H1 (cell line): Measurements from ENCODE around the gene HTR1D. TPM values are rescaled to one million over a fixed set of nuclear protein-coding genes. Genes with fewer than 3 reads are reported as not detected.

Experiments
- CTCF ChIA-PET: fragments of 300-600 bp; sonication (Branson Sonifier 250); formaldehyde crosslinking; loops from one replicate; lab custom pipeline; 2021; ENCODE audit not compliant: partially characterized antibody; lab: Charles Lee
- POLR2A ChIA-PET: fragments of 300-600 bp; sonication (Branson Sonifier 250); formaldehyde crosslinking; loops from one replicate; lab custom pipeline; 2021; ENCODE audit warnings: inconsistent platforms; ENCODE audit not compliant: partially characterized antibody; lab: Charles Lee
- DNase-seq, 2 experiments: peaks; one replicate each; pipeline versions ENCODE4 v3.0.0 to v3.0.0-alpha.2; 2010 to 2022; ENCODE audit warnings: low spot score in 2 of 2, low read depth in 1 of 2, mixed read lengths in 1 of 2
- FAIRE-seq: peaks from 2 replicates; lab custom pipeline; 2011; peaks lifted over from hg19 to GRCh38; lab: Jason Lieb, UNC
- H2AFZ ChIP-seq: 2 replicates; pipeline ENCODE4 v1.8.1; 2012; ENCODE audit warnings: low read length, inconsistent platforms
- H2AK5ac ChIP-seq: 2 replicates; pipeline ENCODE4 v1.6.1; 2013; ENCODE audit warnings: low read depth, low read length
- H2BK120ac ChIP-seq: replicated peaks from 2 replicates; pipeline ENCODE3; 2013; ENCODE audit warnings: low read depth, low read length, inconsistent platforms
- H2BK12ac ChIP-seq: 2 replicates; pipeline ENCODE4 v1.6.1; 2013; ENCODE audit warnings: low read depth, low read length
- H2BK15ac ChIP-seq: 2 replicates; pipeline ENCODE4 v1.6.1; 2013; ENCODE audit warnings: low read length
- H2BK20ac ChIP-seq: 2 replicates; pipeline ENCODE4 v1.6.1; 2013; ENCODE audit warnings: low read length
- H2BK5ac ChIP-seq: 2 replicates; pipeline ENCODE4 v1.6.1; 2013; ENCODE audit warnings: low read depth, low read length
- H3K14ac ChIP-seq: 2 replicates; pipeline ENCODE4 v1.6.1; 2013; ENCODE audit warnings: inconsistent platforms; ENCODE audit not compliant: insufficient read length
- H3K18ac ChIP-seq: 2 replicates; pipeline ENCODE4 v1.6.1; 2013; ENCODE audit warnings: low read length; ENCODE audit errors: extremely low read depth
- H3K23ac ChIP-seq: 2 replicates; pipeline ENCODE4 v1.6.1; 2013; ENCODE audit warnings: inconsistent platforms; ENCODE audit not compliant: insufficient read length
- H3K23me2 ChIP-seq: 2 replicates; pipeline ENCODE4 v1.6.1; 2013; ENCODE audit warnings: low read depth, low read length
- H3K27ac ChIP-seq: 2 replicates; pipeline ENCODE4 v1.6.1; 2011; ENCODE audit warnings: low read depth, low read length, inconsistent platforms
- H3K27me3 ChIP-seq, 4 experiments: replicated peaks in 1 of 4; 1 replicate in 1 of 4; 2 replicates in 3 of 4; pipeline versions ENCODE4 v1.6.1 to v1.8.1; 2011 to 2013; ENCODE audit warnings: low read length in 3 of 4, mild to moderate bottlenecking in 3 of 4, inconsistent platforms in 2 of 4, mixed read lengths in 2 of 4, moderate library complexity in 1 of 4; ENCODE audit not compliant: control insufficient read depth in 3 of 4, insufficient read depth in 3 of 4; ENCODE audit errors: extremely low read depth in 1 of 4
- H3K36me3 ChIP-seq, 4 experiments: 2 replicates each; pipeline versions ENCODE4 v1.6.1 to v1.8.1; 2011 to 2013; ENCODE audit warnings: mild to moderate bottlenecking in 4 of 4, low read length in 3 of 4, moderate library complexity in 2 of 4, control low read depth in 1 of 4, inconsistent platforms in 1 of 4; ENCODE audit not compliant: insufficient read depth in 4 of 4, control insufficient read depth in 2 of 4
- H3K4ac ChIP-seq: replicated peaks from 2 replicates; pipeline ENCODE3; 2013; ENCODE audit warnings: low read length, low read depth, mixed read lengths, inconsistent platforms; ENCODE audit not compliant: insufficient read length
- H3K4me1 ChIP-seq, 4 experiments: replicated peaks in 1 of 4; 1 replicate in 1 of 4; 2 replicates in 3 of 4; pipeline versions ENCODE4 v1.6.1 to v1.8.1; 2011 to 2013; ENCODE audit warnings: low read length in 3 of 4, inconsistent platforms in 2 of 4, mixed read lengths in 1 of 4; ENCODE audit not compliant: insufficient read depth in 4 of 4, control insufficient read depth in 3 of 4
- H3K4me2 ChIP-seq, 2 experiments: 2 replicates each; pipeline versions ENCODE4 v1.6.1 to v1.8.1; 2011 to 2013; ENCODE audit warnings: low read depth in 2 of 2, low read length in 2 of 2, control low read depth in 1 of 2, inconsistent platforms in 1 of 2, mild to moderate bottlenecking in 1 of 2; ENCODE audit not compliant: insufficient read depth in 1 of 2
- H3K4me3 ChIP-seq, 4 experiments: fragments of 200-600, 300-600 bp in 1 of 4; sonication (generic), shearing (Covaris generic), sonication (Bioruptor Twin) in 1 of 4; 2 replicates each; pipeline versions ENCODE4 v1.5.1 to v1.8.1; 2011 to 2016; ENCODE audit warnings: low read length in 4 of 4, low read depth in 3 of 4, control low read depth in 2 of 4, inconsistent platforms in 2 of 4, mild to moderate bottlenecking in 2 of 4, mixed read lengths in 1 of 4, moderate library complexity in 1 of 4; ENCODE audit not compliant: insufficient read depth in 2 of 4; ENCODE audit errors: extremely low read depth in 1 of 4
- H3K56ac ChIP-seq: replicated peaks from 2 replicates; pipeline ENCODE3; 2013; ENCODE audit warnings: low read depth, mild to moderate bottlenecking, mixed read lengths, low read length, inconsistent platforms; ENCODE audit not compliant: insufficient read length
- H3K79me1 ChIP-seq: 2 replicates; pipeline ENCODE4 v1.6.1; 2013; ENCODE audit warnings: low read depth, low read length, control low read depth
- H3K79me2 ChIP-seq, 2 experiments: 2 replicates each; pipeline versions ENCODE4 v1.6.1 to v1.8.1; 2012 to 2013; ENCODE audit warnings: low read length in 2 of 2, mild to moderate bottlenecking in 2 of 2, inconsistent platforms in 1 of 2; ENCODE audit not compliant: insufficient read depth in 2 of 2, control insufficient read depth in 1 of 2
- H3K9ac ChIP-seq, 4 experiments: replicated peaks in 1 of 4; 1 replicate in 1 of 4; 2 replicates in 3 of 4; pipeline versions ENCODE4 v1.6.1 to v1.8.1; 2011 to 2013; ENCODE audit warnings: low read depth in 3 of 4, low read length in 3 of 4, control low read depth in 2 of 4, mild to moderate bottlenecking in 2 of 4, moderate library complexity in 2 of 4, inconsistent platforms in 1 of 4; ENCODE audit errors: extremely low read depth in 1 of 4
- H3K9me3 ChIP-seq, 2 experiments: 2 replicates each; pipeline versions ENCODE4 v1.6.1 to v1.8.1; 2012 to 2013; ENCODE audit warnings: mild to moderate bottlenecking in 2 of 2, moderate library complexity in 2 of 2, control low read depth in 1 of 2, inconsistent platforms in 1 of 2, low read depth in 1 of 2, low read length in 1 of 2, mixed read lengths in 1 of 2; ENCODE audit not compliant: insufficient read depth in 2 of 2
- H4K20me1 ChIP-seq, 2 experiments: replicated peaks in 1 of 2; 2 replicates each; pipeline versions ENCODE3 to v1.8.1; 2011 to 2013; ENCODE audit warnings: inconsistent platforms in 2 of 2, low read length in 2 of 2, mild to moderate bottlenecking in 1 of 2; ENCODE audit not compliant: insufficient read depth in 2 of 2, control insufficient read depth in 1 of 2
- H4K5ac ChIP-seq: 2 replicates; pipeline ENCODE4 v1.6.1; 2013; ENCODE audit warnings: low read length, low read depth, mixed read lengths, inconsistent platforms; ENCODE audit not compliant: insufficient read length
- H4K8ac ChIP-seq: 2 replicates; pipeline ENCODE4 v1.8.0; 2013; ENCODE audit warnings: mild to moderate bottlenecking, moderate library complexity, low read length, inconsistent platforms; ENCODE audit not compliant: insufficient read depth; ENCODE audit errors: extremely low read depth
- H4K91ac ChIP-seq: replicated peaks from 2 replicates; pipeline ENCODE3; 2013; ENCODE audit warnings: low read length, mixed read lengths, inconsistent platforms; ENCODE audit not compliant: insufficient read length
- BRCA1 ChIP-seq: IDR thresholded peaks from 2 replicates; pipeline ENCODE4 v1.6.1; 2012; ENCODE audit warnings: low read depth, low read length, improper control_type of control experiment
- CBX5 ChIP-seq: fragments of 300-800, 300-1000 bp; sonication (generic); IDR thresholded peaks from 2 replicates; pipeline ENCODE4 v1.7.1; 2016; ENCODE audit warnings: antibody characterized with exemption, low read length, low read depth
- EGR1 ChIP-seq: IDR thresholded peaks from 2 replicates; pipeline ENCODE4 v1.6.1; 2011; ENCODE audit warnings: low read depth, low read length, borderline replicate concordance
- EP300 ChIP-seq, 2 experiments: IDR thresholded peaks; 1 replicate in 1 of 2; 2 replicates in 1 of 2; pipeline ENCODE4 v1.6.1; 2011 to 2012; ENCODE audit warnings: low read depth in 2 of 2, low read length in 2 of 2, mild to moderate bottlenecking in 2 of 2, borderline replicate concordance in 1 of 2, inconsistent platforms in 1 of 2, moderate library complexity in 1 of 2
- POLR2A ChIP-seq, 2 experiments: IDR thresholded peaks; 1 replicate in 1 of 2; 2 replicates in 1 of 2; pipeline ENCODE4 v1.6.1; 2011; ENCODE audit warnings: low read depth in 2 of 2, low read length in 2 of 2, mild to moderate bottlenecking in 2 of 2; ENCODE audit errors: control extremely low read depth in 1 of 2
- RNF2 ChIP-seq: fragments of 200-900, 300-1000 bp; sonication (generic); IDR thresholded peaks from 2 replicates; pipeline ENCODE4 v1.7.1; 2016; ENCODE audit warnings: borderline replicate concordance, low read depth, mild to moderate bottlenecking, antibody characterized with exemption, low read length; ENCODE audit not compliant: poor library complexity, severe bottlenecking; ENCODE audit errors: missing control alignments
- SAP30 ChIP-seq: fragments of 300-600 bp; sonication (generic); IDR thresholded peaks from 2 replicates; pipeline ENCODE4 v1.7.1; 2012; ENCODE audit warnings: low read length, moderate library complexity, mild to moderate bottlenecking, inconsistent platforms; ENCODE audit not compliant: insufficient read depth, insufficient replicate concordance
- TBP ChIP-seq: IDR thresholded peaks from 2 replicates; pipeline ENCODE4 v1.6.1; 2011; ENCODE audit warnings: low read depth, low read length, improper control_type of control experiment
- WGBS, 2 experiments: shearing (Covaris generic) in 1 of 2; methylation state at CpG; one replicate each; pipeline versions ENCODE4 v1.1.6 to v1.1.7; 2013 to 2015; ENCODE audit warnings: low lambda C conversion rate in 2 of 2, mixed read lengths in 2 of 2, inconsistent platforms in 1 of 2, low coverage in 1 of 2, missing lambda C conversion rate in 1 of 2; ENCODE audit not compliant: insufficient replicate concordance in 2 of 2, insufficient coverage in 1 of 2, insufficient read length in 1 of 2; ENCODE audit errors: extremely low coverage in 1 of 2, missing lambda C conversion rate in 1 of 2; 5-methylcytosine and 5-hydroxymethylcytosine counted together
- polyA plus RNA-seq, 7 experiments: library from polyadenylated mRNA; depleted of rRNA in 3 of 7; stranded (reverse) in 5 of 7; unstranded in 2 of 7; fragments of >200 nt in 5 of 7; fragments of 200-250 nt in 2 of 7; gene quantifications; 1 replicate in 5 of 7; 2 replicates in 1 of 7; 4 replicates in 1 of 7; pipeline versions ENCODE4 v1.2.1 to v1.2.3, GENCODE V29; 2011 to 2013; ENCODE audit warnings: missing spikeins in 2 of 7, mixed read lengths in 2 of 7
- total RNA-seq: library from RNA; stranded (reverse); fragmentation: NEBNext Ultra II Directional; extraction: Animal tissue kit (Norgen Biotek cat#: 25700); gene quantifications from 2 replicates; pipeline ENCODE4 v1.2.1, GENCODE V29; 2021

Gene HTR1D
- total and polyA plus RNA-seq, 2 of the 8 experiments (the other 6 are each of a cell fraction or from before 2014, with no cell fraction given), result 8.8 to 11.5 TPM

- Histone ChIP-seq H2AFZ (no peak overlapping the region), H4K20me1 (no peaks in the 10 kb centered on the region), H3K4ac (no peak overlapping the region), H3K56ac (no peak overlapping the region), H3K4me1 (no peaks in the 10 kb centered on the region), H3K9ac (no peak overlapping the region), H3K79me1 (no peaks in the 10 kb centered on the region), H3K9me3 (no peaks in the 10 kb centered on the region), H2BK5ac (no peak overlapping the region), H2BK120ac (no peak overlapping the region), H3K79me2 (no peaks in the 10 kb centered on the region), H3K36me3 (peaks cover 0 to 5% (median under 1%) of the 10 kb centered on the region in 4 experiments; a peak in 3 of 8 replicates), H3K23me2 (no peaks in the 10 kb centered on the region), H3K27me3 (no peaks in the 10 kb centered on the region; a peak in 1 of 7 replicates)
- ChIA-PET CTCF (interaction anchor here (0.7 to 27.4 kb wide), 5 partner anchors 8 to 212 kb away, joined by 3 to 705 read pairs (median 5); no protein-coding TSS in a partner anchor), POLR2A (interaction anchor here (1.0 to 1.1 kb wide), 2 partner anchors 18 to 156 kb away, joined by 3 read pairs; partner anchors contain the start of gene HNRNPR)
- DNase-seq, result no peak
- FAIRE-seq, result no peak
- 96% methylated on average over 6 of the region's 6 CpGs; no CpG with 5 or more reads in 1 of the 2 experiments for WGBS, 2 experiments
- TF ChIP-seq POLR2A (IDR thresholded peaks at IDR 0.05; ENCODE audit: control extremely low read depth in 1 of 2, low read depth in 2 of 2, low read length in 2 of 2), result no peak
- TF ChIP-seq BRCA1, result no peak
- no peak for TF ChIP-seq EP300 (IDR thresholded peaks at IDR 0.05; ENCODE audit: borderline replicate concordance in 1 of 2, low read depth in 2 of 2, low read length in 2 of 2)
- no peak for TF ChIP-seq EGR1
- TF ChIP-seq CBX5, result no peak
- no peak for TF ChIP-seq SAP30
- TF ChIP-seq TBP, result no peak
- no peak for TF ChIP-seq RNF2
- TF ChIP-seq, all 59 proteins: peak for 0
- Histone ChIP-seq H2BK12ac (no peak overlapping the region), H3K14ac (no peak overlapping the region), H2BK15ac (no peak overlapping the region), H2BK20ac (no peak overlapping the region), H2AK5ac (no peak overlapping the region), H4K5ac (no peak overlapping the region), H3K23ac (no peak overlapping the region), H3K18ac (no peak overlapping the region), H3K27ac (no peak overlapping the region), H3K4me2 (no peak overlapping the region), H4K8ac (no peak overlapping the region), H4K91ac (no peak overlapping the region), H3K4me3 (no peak overlapping the region)
These were observed 28.8 kb downstream of the HTR1D start for GRCh38 chr1:23188434-23188884.
